RWPE2 (cell line): ENCODE measurements around the gene PKNOX2.

Source experiments
- ATAC-seq: fragments of 200-7000 bp; cut with Tn5 transposase; 3 replicates; pipeline ENCODE4 v1.9.1; 2021; ENCODE audit warnings: low read depth
- DNase-seq: peaks from one replicate; pipeline ENCODE4 v3.0.0-alpha.2; 2020; ENCODE audit warnings: low spot score
- H3K27ac ChIP-seq: fragments of 450-650 bp; 2 replicates; pipeline ENCODE4 v1.5.1; 2017; ENCODE audit warnings: mild to moderate bottlenecking; ENCODE audit not compliant: poor library complexity, severe bottlenecking
- H3K27me3 ChIP-seq: fragments of 250-450 bp; sonication (Bioruptor Pico); 2 replicates; pipeline ENCODE4 v1.5.1; 2021; ENCODE audit warnings: mild to moderate bottlenecking, moderate library complexity; ENCODE audit not compliant: insufficient read depth, poor library complexity, severe bottlenecking
- H3K36me3 ChIP-seq: fragments of 250-450 bp; sonication (Bioruptor Pico); 2 replicates; pipeline ENCODE4 v1.5.1; 2020; ENCODE audit warnings: low read depth, mild to moderate bottlenecking, moderate library complexity
- H3K4me1 ChIP-seq: fragments of 250-450 bp; sonication (Bioruptor Pico); 2 replicates; pipeline ENCODE4 v1.5.1; 2021; ENCODE audit warnings: mild to moderate bottlenecking, moderate library complexity; ENCODE audit not compliant: insufficient read depth, poor library complexity, severe bottlenecking
- H3K4me3 ChIP-seq: fragments of 250-450 bp; sonication (Bioruptor Pico); 2 replicates; pipeline ENCODE4 v1.5.1; 2021; ENCODE audit warnings: mild to moderate bottlenecking, moderate library complexity; ENCODE audit not compliant: severe bottlenecking
- H3K9me3 ChIP-seq: fragments of 250-450 bp; sonication (Bioruptor Pico); 2 replicates; pipeline ENCODE4 v1.5.1; 2021; ENCODE audit warnings: mild to moderate bottlenecking, moderate library complexity; ENCODE audit not compliant: severe bottlenecking
- CTCF ChIP-seq: fragments of 450-650 bp; IDR thresholded peaks from one replicate; pipeline ENCODE4 v1.5.1; 2017; ENCODE audit warnings: mild to moderate bottlenecking, moderate library complexity; ENCODE audit not compliant: poor library complexity, severe bottlenecking

PKNOX2 gene

GRCh38 chr11:125308246-125308645 is 143.7 kb downstream of the PKNOX2 start:
- Histone ChIP-seq H3K27me3 (no peaks in the 10 kb centered on the region), H3K27ac (no peak overlapping the region), H3K4me1 (no peaks in the 10 kb centered on the region), H3K9me3 (no peaks in the 10 kb centered on the region), H3K4me3 (no peak overlapping the region), H3K36me3 (no peaks in the 10 kb centered on the region)
- no peak for ATAC-seq
- no peak for DNase-seq
- no peak for TF ChIP-seq CTCF

- Histone ChIP-seq H3K4me3 (no peak overlapping the region), H3K27me3 (no peaks in the 10 kb centered on the region), H3K27ac (no peak overlapping the region), H3K4me1 (no peaks in the 10 kb centered on the region), H3K36me3 (no peaks in the 10 kb centered on the region), H3K9me3 (no peaks in the 10 kb centered on the region)
- ATAC-seq: no peak
- DNase-seq: no peak
- TF ChIP-seq CTCF: no peak
Observed at GRCh38 chr11:125312391-125312790, 147.8 kb downstream of the PKNOX2 start.

GRCh38 chr11:125312812-125313211 is 148.3 kb downstream of the PKNOX2 start:
- Histone ChIP-seq H3K27ac (no peak overlapping the region), H3K36me3 (no peaks in the 10 kb centered on the region), H3K4me1 (no peaks in the 10 kb centered on the region), H3K27me3 (no peaks in the 10 kb centered on the region), H3K4me3 (no peak overlapping the region), H3K9me3 (no peaks in the 10 kb centered on the region)
- ATAC-seq (no peak), DNase-seq (no peak)
- TF ChIP-seq CTCF: no peak

- ATAC-seq (no peak), DNase-seq (no peak)
- no peaks in the 10 kb centered on the region for H3K9me3 ChIP-seq
- no peak for TF ChIP-seq CTCF
- no peak overlapping the region for H3K4me3 ChIP-seq
- H3K4me1 ChIP-seq: no peaks in the 10 kb centered on the region
- no peaks in the 10 kb centered on the region for H3K36me3 ChIP-seq
- H3K27me3 ChIP-seq: no peaks in the 10 kb centered on the region
- H3K27ac ChIP-seq: no peak overlapping the region
Observed at GRCh38 chr11:125313271-125314219, 149.0 kb downstream of the PKNOX2 start.
